HG02798 (cell line): ENCODE measurements around the gene BEND7.

ENCODE experiments used
- ATAC-seq: cut with Tn5 transposase; IDR thresholded peaks from one replicate; pipeline ENCODE4 v1.9.1; 2021; ENCODE audit warnings: mild to moderate bottlenecking; ENCODE audit not compliant: unreplicated experiment, poor library complexity

Gene BEND7

DNA sequence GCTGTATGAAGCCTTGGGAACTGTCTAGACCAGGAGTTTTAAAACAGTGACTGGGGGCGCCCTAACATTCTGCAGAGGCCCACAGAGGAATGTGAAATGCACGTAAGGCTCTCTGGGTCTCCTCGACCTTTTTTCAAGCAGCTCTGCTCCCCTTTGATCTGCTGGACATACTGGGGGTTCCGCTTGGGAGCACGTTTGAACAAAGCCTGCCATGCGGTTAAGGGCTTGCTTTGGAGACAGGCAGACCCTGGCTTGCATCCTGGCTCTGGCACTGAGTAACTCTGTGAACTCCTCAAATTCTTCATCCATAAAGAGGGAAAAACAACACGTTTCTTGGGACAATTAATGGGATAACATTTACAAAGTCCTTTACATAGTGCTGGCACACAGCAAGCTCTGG lies 7.8 kb downstream of the BEND7 start:
- ATAC-seq, result no peak

DNA sequence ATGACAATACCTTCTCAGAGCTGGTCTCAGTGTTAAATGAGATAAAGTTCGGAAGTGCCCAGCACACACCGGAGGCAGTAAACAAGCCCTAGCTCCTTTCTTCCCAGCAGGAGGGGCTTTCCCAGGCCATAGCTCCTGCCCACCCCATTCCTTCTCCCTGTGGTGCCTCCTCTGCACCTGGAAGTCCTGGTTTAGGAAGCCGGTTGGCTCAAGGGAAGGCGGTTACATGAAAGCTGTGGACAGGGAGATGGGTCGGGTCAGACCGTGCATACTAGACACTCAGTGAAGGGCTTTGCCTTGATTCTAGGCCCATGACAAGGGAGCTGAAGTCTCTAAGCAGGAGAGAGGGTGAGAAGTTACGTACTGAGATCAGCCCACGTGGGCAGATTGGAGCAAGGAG lies 8.6 kb downstream of the BEND7 start:
- ATAC-seq, result no peak

- no peak for ATAC-seq
Observed at GRCh38 chr10:13518076-13518692, 10.6 kb downstream of the BEND7 start.

DNA sequence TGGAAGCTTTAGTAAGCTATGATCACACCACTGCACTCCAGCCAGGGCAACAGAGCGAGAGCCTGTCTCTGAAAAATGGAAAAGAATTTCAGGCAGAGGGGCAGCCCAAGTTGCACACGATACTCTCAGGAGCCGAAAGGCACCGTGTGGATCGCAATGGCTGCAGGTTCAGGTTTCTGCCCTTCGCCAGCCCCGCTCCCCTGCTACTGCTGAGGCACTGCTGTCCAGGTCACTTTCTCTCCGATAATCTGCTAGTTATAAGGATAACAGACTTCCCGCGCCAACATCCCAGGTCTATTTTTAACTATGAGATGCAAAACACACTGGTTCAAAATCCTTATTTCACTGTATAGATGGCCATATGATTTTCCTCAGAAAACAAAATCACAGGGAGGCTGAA lies 11.1 kb downstream of the BEND7 start:
- no peak for ATAC-seq

DNA sequence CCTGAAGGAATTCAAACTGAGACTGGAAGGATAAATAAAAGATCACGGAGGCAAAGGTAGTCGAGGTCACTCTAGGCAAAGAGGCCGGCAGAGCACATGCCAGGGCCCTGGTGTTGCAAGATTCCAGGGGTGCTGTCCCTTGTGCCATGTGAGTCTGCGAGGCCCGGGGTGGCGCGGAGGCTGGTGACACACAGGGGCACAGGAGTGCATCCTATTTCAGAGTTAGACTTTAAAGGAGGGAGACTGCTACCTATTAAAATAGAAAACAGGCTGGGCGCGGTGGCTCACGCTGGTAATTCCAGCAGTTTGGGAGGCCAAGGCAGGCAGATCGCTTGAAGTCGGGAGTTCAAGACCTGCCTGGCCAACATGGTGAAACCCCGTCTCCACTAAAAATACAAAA lies 12.6 kb downstream of the BEND7 start:
- ATAC-seq, result no peak

GRCh38 chr10:13515467-13515866 lies 13.3 kb downstream of the BEND7 start:
- ATAC-seq, result no peak

- ATAC-seq, result no peak
Observed at GRCh38 chr10:13514296-13514695, 14.5 kb downstream of the BEND7 start.

GRCh38 chr10:13512564-13512963 lies 16.2 kb downstream of the BEND7 start:
- no peak for ATAC-seq

- no peak for ATAC-seq
Observed at GRCh38 chr10:13511409-13511808, 17.4 kb downstream of the BEND7 start.

GRCh38 chr10:13505052-13505680 lies 23.6 kb downstream of the BEND7 start:
- ATAC-seq, result no peak

DNA sequence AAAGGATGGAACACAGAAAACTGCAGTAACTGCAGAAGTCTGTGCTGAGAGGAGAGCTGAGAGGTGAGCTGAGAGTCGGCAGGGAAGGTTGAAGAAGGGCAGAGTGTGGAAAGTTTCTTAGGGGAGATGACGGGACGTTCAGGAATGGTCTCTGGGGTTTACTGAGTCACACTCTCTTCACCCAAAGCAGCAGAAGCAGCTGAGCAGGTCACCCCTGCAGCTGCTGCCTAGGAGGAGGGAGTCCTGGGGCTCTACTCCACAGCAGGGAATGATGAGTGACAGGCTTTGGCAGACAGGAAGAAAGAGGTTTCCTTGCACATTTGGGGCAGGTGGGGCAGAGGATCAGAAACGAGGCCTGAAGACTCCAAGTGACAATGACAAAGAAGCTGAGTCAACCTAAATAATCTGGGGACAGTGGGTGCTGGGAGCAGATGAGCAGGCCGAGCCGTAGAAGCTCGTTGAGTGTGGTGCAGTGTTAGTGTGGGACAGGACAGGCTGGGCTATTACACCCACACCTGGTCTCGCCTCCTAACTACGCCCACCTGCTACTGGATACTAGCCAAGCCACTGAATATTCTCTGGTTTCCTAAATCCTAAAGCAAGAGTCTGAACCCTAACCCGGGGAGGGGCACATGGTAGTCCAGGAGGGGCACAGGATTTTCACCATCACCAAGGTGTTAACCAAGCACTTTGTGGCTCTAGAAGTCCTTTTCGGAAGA lies 24.9 kb downstream of the BEND7 start:
- no peak for ATAC-seq

- no peak for ATAC-seq
Observed at GRCh38 chr10:13502380-13502779, 26.4 kb downstream of the BEND7 start.

DNA sequence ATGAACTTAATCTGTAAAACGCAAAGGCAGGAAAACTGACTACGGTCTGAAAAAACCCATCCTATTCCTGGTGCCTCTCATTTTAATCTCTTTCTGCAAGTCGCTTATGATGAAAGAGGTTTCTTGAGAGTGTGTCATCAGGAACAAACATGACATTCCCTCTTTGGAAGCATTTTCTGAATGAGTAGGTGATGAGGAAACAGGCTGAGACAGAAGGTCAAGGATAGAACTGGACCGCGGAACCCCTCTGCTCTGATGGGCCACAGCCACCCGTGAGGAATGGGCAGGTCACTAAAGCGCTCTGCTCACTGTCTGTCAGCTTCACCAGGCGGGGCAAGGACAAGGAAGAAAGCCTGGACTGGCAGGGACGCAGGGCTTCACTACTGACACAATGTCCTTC lies 28.6 kb downstream of the BEND7 start:
- ATAC-seq, result no peak

DNA sequence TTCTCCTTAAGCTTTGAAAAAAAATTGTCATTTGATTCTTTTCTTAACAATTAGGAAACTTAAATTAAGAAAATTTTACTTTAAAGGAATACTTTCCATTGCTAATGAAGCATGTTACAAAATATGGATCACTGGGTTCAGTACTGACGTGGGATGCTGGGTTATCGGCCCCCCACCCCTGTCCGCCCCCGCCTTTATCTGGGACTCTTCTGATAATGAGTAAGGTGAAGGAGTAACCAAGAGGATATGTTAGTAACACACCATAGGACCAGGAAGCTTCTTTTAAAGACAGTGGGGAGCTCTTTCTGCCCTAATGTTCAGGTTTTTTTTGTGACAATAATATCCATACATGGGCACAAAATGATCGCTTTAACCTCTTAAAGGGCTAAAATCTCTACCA lies 29.7 kb downstream of the BEND7 start:
- ATAC-seq, result no peak

DNA sequence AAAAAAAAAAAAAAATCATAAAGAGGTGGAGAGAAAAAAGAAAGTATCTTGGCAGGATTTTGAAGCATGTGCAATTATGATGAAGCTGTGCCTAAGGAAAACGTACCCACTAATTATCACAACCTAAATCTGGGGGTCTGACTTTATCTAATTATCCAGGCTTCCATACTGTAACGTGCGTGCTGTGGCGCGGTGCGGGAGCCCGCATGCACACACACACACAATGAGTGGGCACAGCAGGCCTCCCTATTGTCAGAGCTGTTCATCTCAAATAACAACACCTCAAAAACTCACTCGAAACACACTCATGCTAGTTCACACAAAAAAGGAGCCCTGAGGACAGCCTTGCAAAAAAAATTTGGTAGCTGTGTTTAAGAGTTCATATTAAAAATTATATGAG lies 31.9 kb downstream of the BEND7 start:
- ATAC-seq, result no peak

- ATAC-seq, result no peak
Observed at GRCh38 chr10:13496164-13496563, 32.6 kb downstream of the BEND7 start.

GRCh38 chr10:13492493-13493180 lies 36.2 kb downstream of the BEND7 start:
- ATAC-seq, result no peak

DNA sequence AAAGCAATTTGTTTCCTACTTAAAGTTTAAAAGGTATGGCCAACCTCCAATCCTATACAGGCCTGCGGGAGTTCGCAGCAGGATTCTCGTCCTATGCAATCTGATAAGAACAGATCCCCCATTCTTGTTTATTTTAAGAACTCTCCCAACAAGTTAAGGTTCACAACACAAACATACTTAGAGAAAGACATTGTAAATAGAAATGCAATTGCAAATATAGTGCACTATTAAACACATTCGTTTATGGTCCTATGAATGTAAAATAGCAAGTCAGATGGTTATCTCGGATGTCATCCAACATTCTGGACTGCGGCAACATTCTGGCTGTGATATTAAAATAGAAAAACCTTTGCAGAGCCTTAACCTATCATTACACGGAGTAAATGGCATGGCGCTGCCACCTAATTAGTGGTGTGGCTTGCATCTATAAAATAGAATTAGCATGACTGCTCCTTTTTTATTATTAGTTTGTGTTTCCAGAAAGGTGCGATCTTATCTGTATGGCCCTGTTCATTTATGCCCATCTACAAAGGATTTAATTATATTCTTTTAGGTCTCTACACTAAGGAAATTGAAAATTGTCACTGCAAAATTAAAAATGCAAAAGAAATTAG lies 37.0 kb downstream of the BEND7 start:
- ATAC-seq, result no peak

- no peak for ATAC-seq
Observed at GRCh38 chr10:13490503-13490902, 38.3 kb downstream of the BEND7 start.

DNA sequence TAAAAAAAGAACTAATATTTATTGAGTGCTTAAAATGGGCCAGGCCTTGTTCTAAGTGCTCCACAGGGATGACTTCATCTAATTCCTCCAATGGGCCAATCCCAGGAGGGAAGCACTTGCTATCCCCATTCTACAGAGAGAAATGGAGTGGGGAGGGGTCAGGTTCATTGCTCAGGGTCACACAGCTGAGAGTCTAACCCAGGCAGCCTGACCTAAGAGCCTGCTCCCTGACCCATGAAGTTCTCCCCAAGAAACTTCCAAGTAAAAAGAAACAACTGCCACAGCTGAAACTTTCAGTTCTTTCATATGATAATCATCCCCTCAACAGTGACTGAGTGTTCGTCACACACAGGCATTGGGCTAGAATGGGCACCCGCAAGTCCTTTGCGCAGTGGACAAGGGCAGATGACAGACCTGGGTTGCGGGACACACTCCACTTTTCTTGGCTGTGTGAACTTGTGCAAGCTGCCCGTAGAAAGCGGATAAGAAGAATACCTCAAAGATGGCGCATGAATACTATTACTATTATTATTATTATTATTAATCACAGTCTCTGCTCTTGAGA lies 39.7 kb downstream of the BEND7 start:
- no peak for ATAC-seq
